GM18508 (cell line): ENCODE results near the gene THSD7B.
"Not testable (repeated sequence)": the region's sequence is repeated elsewhere in the genome, so short reads cannot be mapped to it uniquely, and the experiment has no call there.

Source experiments
- ATAC-seq: cut with Tn5 transposase; IDR thresholded peaks from one replicate; pipeline ENCODE4 v1.9.1; 2021; ENCODE audit warnings: moderate number of reproducible peaks; ENCODE audit not compliant: insufficient read depth, unreplicated experiment

THSD7B gene

DNA sequence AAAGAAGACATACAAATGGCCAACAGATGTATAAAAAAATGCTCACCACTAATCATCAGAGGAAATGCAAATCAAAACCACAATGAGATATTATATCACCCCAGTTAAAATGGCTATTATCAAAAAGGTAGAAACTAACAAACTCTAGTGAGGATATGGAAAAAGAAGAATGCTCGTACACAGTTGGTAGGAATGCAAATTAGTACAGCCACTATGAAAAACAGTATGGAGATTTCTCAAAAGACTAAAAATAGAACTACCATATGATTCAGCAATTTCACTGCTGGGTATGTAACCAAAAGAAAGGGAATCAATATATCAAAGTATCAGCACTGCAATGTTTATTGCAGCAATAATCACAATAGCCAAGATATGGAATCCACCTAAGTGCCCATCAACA is 679.6 kb downstream of the THSD7B start:
- ATAC-seq, result no peak

DNA sequence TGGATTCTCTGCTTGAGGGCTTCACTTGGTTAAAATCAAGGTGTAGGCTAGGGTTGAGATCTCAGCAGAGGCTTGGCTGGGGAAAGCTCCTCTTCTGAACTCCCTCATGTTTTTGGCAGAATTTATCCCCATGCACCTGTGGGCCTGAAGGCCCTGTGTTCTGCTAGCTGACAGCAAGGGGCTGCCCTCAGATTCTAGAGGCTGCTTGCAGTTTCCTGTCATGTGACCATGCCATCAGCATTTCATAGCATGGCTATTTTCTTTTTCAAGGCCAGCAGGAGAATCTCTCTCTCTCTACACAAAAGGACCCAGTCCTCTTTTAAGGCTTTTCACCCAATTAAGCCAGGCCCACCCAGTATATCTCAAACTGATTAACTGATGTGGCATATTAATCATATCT is 684.1 kb downstream of the THSD7B start:
- no peak for ATAC-seq

DNA sequence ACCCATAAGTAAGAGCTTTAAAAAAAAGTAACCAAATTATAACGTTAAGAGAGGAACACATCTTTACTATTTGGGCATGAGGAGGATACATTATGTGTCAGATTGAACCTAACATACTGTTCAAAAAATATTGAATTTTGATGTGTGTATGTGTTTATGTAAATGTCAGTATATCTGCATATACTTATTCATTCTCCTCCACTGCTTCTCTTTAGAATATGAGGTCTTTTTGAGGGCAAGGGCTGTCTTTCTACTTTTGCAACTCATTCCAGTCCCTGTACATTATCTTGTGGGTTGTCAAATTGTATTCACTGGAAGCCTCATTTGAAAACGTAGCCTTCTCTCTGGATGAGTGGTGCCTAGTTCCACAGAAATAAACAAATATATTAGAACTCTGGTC is 689.5 kb downstream of the THSD7B start:
- ATAC-seq, result no peak

DNA sequence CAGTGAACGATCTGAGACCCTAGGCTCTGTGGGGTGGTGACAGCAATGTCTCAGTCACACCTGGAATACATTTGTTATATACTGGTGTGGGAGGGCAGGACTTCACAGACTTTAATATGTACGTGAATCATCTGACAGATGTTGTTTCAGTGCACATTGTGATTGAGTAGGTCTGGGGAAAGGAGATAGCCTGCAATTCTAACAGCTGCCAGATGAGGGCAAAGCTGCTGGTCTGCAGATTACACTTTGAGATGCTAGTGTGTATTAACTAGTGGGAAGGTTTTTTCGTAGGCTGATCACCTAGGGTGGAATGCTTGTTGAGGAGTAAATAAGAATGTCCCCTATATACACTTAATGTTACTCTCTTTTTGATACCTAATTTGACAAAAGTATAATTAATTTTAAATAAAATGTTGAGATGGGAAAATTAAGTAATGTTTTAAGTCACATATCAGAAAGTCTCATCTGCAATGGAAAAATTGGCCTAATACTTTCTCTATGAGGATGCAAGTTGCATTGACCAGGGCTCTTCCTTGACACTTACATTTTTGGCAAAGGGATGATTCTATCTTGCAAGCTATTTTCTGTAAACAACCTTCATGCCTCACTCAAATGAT is 702.0 kb downstream of the THSD7B start:
- peak; percentile 71 for ATAC-seq

DNA sequence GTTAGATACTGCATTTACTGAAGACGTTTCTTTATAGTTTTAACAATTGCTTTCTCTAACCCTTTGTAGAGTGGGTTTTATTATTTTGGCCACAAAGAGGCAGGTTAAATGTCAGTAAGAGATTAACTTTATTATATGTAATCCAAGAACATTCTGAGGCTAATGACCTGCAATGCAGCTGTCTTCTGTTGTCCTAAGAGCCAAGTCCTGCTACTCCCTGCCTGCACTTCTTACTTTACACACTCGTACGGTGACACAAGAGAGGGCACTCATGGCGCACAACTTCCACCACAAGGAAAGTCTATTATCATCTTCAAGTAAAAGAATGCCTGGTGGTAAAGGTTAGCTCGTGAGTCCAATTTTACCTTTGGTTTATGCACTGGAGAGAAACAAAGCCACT is 727.9 kb downstream of the THSD7B start:
- no peak for ATAC-seq

DNA sequence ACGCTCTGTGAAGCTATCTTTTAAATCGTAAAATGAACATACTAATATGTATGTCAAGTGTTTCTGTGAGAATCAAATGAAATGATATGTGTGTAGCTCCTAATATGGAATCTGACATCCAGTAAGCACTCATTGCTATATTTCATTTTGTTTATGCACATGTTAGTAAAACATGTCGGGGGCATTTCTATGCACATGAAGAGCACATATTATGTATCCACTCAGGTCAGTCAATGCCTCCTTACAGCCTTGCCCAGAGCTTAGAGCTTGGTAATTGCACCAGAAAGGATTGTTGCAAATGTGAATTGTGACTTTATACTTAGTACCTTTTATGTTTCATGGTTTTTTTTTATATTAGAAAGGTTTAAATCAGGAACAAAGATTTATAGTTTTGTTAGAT is 735.3 kb downstream of the THSD7B start:
- no peak for ATAC-seq

DNA sequence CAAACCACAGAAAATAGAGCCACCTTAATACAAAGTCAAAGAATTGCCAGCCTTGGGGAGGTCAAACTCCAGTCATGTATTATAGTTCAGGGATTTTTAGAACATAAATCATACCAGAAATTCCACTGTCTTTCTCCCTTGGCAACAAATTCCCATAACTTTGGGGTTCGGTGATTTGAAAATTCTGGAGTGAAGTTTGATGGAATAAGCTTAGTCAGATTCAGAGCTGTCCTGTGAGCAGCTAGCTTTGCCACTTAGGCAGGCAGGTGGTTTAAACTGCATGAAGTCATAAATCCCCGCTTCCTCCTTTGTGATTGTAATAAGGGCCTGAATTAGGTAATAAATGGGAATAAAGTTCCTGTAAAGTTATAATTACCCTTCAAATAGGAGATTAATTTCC is 741.9 kb downstream of the THSD7B start:
- no peak for ATAC-seq

DNA sequence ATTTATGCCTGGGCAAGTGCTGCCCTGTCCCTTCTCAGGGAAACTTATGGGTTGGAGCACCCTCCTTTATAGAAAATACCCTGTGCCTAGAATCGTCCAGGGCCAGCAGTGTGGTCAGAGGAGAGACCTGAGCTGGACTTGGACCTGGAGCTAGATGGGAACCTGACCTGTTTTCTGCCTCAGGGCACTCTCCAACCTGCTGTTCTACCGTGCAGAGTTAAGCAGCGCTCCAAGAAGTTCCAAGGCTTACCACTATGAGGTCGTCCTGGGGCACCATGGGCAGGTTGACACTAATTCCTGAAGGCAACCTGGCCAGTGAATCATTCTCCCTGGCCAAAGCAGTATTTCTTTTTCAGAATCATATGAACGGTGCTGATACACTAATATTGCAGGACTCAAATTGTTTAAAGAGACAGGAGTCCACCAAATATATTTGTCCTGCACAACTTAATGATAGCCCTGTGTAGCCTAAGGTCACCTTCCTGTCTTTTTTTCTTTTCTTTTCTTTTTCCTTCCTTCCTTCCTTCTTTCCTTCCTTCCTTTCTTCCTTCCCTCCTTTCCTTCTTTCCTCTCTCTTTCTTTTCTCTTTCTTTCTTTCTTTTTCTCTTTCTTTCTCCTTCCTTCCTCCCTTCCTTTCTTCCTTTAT is 743.5 kb downstream of the THSD7B start:
- ATAC-seq, result no peak

DNA sequence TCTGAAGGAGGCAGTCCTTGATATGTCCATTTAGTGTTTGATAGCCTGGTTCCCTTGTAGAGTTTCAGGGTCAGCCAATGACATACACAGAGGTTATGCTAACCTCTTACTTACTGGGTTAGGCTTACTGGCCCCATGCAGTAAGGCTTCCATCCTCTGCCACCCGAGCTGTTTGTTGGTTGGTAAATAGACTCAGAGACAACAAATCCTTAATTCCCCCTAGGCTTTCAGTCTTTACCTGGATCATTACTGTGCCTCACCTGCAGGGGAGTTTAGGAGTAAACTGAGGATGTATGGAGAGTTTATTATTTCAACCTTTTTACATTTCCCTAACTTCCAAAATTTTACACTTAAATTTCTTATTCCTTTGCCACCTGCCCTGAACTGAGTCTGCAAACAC is 746.2 kb downstream of the THSD7B start:
- ATAC-seq, result no peak

DNA sequence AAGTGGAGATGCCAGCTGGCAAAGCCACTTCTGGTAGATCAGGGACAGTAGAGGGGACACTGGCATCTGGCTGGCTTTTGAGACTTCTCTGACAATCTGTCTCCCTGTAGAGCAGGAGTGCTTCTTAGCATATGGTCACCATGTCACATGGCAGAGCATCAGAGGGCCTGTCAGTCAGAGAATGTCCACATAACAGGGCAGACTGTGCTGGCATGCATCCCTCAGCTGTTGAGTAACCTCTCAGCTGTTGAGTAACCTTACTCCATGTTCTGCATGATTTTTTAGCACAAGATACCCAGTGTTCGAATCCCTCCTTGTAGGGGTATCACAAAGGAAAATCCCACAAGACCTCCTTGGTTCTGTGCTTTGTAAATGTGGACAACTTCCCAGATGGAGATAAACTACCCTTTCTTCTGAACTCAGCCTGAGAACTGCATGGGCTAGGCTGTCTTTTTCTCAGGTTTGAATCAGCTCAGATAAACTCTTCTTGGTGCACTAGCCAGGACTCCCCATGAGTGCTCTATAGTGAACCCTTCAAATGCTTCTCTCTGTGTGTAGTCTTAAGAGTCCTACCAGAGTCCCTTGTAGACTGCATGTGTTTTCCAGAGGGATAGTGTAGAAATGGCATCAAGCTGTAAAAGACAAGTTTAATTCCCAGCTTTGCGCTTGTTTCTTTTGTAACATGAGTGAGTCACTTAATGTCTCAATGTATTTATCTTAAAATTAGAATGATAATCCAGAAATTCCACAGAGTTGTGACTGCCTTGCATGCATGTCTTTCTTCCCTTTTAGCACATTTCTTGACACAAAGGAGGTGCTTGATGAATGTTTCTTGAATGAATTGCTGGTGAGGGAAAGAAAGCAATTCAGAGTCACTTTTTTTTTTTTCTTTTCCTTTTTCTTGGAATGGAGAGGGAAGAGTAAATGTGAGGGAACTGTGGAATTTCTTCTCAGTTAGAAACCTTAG is 756.6 kb downstream of the THSD7B start:
- no peak for ATAC-seq

DNA sequence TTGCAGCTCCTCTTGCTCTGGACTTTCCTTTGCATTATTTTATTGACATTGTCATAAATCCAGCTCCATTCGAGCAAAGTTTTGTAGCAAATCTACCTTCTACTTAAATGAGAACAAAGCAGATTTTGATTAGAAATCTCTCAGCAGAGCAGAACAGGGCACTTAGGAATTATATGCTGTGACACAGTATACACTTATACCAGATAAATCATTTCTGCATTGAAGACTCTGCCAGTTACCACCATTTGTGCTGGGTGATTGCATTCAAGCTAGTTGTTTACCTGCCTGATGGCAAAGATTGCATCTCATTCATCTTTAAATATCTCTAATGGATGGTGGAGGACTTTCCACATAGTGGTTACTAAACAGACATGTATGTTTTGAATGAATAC is 757.3 kb downstream of the THSD7B start:
- no peak for ATAC-seq

DNA sequence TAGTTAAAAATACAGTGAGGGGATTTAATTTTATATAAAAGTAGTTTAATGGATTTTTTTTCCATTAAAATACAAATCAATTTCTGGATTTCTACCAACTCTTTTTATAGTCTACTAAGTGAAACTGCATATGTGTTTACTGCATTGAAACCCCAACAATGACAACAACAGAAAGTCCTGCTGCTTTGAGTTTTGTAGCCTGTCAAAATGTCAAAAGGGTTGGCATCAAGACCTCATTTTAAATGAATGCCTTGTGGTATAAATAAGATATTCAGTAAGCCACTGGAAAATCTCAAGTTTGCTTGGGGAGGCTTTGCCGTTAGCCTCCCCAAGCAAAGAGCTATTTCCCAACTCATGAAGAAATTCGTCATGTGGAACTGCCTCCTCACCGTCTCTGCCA is 758.6 kb downstream of the THSD7B start:
- ATAC-seq, result no peak

DNA sequence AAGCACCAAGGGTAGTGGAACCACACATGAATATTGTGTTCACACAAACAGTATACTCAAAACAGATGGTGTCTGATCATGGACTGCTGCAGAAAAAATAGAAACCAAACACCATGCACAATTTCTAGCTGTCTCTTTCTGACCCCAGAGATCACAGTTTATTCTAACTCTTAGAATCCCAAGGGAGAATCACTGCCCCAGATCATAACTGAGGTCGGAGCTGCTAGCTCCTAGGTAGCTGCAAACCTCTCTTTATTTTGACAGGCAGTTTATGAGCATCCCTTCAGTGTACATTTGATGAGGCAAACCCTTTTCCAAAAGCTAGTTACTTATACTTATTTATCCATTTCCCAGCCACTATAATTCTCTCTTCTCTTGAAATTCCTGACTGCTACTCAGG is 759.8 kb downstream of the THSD7B start:
- no peak for ATAC-seq

DNA sequence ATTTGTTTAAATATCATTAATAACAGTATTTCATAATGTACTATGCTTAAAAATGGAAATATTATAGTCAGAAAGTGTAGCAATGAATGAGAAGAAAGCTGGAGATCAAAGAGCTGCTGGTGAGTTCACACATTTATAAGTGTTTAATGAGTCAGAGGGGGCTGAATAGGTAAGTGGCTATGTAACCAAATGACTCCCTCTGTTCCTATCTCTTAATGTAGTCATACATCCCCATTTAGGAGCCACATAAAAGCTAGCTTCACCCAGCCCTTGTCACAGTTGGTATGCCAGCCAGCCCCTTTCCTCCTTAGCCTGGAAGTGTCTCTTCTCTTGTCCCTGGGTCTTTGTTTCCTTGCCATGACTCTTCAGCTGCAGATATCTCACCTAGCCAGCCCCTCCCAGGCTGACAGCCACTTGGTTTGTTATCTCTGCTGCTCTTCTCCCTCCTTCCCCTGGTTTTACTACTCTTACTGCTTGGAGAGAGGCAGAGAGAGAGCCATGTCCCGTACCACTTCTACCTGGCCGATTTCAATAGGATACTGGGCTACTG is 760.4 kb downstream of the THSD7B start:
- no peak for ATAC-seq

DNA sequence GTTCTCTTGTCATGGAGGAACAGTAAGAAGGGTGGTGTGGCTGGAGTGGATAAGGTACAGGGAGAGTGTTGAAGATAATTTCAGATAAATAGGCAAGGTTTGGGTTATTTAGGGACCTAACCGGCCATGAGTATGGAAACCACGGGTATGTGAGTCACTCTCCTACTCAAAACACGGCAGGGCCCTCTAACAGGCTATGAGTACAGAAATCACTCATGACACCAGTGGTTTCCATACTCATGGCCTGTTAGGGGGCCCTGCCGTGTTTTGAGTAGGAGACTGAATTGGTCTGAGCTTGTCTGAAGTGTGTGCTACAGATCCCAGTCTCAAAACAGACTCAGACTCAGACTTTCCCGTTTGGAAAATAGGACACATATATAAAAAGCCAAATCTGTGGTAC is 770.6 kb downstream of the THSD7B start:
- no peak for ATAC-seq

DNA sequence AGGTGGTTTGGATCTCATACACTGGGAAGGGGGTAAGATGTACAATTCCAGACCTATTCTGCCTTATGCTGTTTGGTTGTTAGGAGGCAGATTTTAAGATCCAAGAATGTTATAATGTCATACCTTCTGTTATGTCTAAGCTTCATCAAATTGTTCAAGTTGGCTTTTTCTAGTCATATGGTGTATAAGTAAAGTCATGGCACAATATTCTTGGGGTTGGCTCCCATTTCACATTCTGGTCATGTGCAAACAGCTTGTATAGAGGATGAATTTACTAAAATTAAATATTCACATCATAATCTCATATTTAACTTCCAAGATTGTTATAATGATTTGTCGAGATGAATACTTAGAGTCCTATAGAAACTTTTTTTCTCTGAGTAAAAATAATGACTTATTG is 774.0 kb downstream of the THSD7B start:
- no peak for ATAC-seq

DNA sequence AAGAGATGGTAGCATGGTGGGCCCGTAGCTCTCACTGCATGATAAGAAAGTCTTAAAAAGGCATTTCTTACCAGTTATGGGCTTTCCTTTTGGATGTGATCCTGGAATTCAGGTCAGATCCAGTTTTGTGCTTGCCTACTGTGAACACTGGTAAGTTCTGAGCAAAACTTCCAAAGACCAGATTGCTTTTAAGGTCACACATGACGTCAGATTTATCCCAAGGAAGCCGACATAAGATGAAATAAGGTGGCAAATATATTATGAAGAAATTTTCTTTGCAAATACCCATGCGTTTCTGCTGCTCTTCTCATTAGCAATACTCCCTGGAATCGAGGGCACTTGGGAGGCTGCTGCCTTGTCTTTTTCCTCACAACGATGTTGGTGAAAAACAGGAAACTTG is 782.5 kb downstream of the THSD7B start:
- no peak for ATAC-seq

DNA sequence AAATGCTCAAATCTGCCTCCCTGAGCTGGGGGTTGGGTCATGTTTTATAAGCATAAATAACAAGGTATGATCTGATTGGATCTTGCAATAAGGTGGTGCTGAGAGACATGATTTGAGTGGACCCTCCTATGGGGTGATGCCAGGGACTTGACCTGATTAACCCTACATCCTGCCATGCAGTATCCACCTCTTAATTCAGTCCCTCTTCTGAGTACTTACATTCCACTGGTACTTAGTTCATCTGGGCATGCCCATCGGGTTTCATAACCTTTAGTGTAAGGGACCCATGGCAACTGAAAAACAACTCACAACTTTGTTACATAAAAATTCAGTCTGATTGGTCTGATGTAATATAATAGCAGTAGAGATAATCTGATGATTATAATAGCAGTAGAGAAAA is 801.0 kb downstream of the THSD7B start:
- no peak for ATAC-seq

DNA sequence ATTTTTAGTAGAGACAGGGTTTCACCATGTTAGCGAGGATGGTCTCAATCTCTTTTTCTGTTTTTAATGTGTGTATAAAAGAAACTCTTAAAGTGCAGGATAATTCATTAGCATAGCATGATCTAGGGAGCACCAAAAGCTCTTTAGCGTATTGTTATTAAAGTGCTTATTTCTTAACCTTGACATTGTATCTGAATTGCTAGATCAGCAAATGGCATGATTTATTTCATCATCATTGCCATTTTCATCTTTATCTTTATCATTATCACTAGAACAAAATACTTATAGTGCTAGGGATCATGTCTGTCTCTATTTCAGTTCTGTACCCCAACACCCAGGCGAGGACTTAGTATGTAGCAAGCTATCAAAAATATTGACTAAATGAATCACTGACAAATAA is 805.1 kb downstream of the THSD7B start:
- no peak for ATAC-seq

DNA sequence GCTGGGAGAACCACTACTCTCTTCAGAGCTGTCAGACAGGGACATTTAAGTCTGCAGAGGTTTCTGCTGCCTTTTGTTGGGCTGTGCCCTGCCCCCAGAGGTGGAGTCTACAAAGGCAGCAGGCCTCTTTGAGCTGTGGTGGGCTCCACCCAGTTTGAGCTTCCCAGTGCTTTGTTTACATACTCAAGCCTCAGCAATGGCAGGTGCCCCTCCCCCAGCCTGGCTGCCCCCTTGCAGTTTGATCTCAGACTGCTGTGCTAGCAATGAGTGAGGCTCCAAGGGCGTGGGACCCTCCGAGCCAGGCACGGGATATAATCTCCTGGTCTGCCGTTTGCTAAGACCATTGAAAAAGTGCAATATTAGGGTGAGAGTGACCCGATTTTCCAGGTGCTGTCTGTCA is 822.5 kb downstream of the THSD7B start:
- ATAC-seq, result not testable (repeated sequence)

DNA sequence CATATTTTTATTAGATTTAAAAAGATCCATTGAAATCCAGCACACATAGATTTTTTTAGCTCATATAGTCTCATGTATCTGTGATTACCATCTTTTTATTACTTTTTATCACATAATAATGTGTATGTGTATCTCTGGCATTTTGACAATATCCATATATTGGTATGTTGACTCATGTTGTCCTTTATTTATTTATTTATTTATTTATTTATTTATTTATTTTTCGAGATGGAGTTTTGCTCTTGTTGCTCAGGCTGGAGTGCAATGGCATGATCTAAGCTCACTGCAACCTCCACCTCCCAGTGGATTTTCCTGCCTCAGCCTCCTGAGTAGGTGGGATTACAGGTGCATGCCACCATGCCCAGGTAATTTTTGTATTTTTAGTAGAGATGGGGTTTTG is 823.2 kb downstream of the THSD7B start:
- ATAC-seq, result not testable (repeated sequence)
